Activated CD4-positive, alpha-beta memory T cell treated with anti-CD3 and anti-CD28 coated beads, Interleukin-2, amount 10 ng/mL, durations not matched to agents 7 days and 5 days (primary cell): Measurements from ENCODE around the gene PSAT1. TPM values are rescaled to one million over a fixed set of nuclear protein-coding genes. Genes with fewer than 3 reads are reported as not detected.

Experiments used
- CTCF ChIA-PET: fragments of 350-600 bp; sonication (Branson Sonifier 250); formaldehyde crosslinking; loops from one replicate; lab custom pipeline; 2021; ENCODE audit warnings: antibody characterized with exemption, inconsistent platforms; lab: Charles Lee
- POLR2A ChIA-PET: fragments of 350-600 bp; sonication (Branson Sonifier 250); formaldehyde crosslinking; loops from one replicate; lab custom pipeline; 2021; ENCODE audit warnings: antibody characterized with exemption; lab: Charles Lee
- DNase-seq: peaks from one replicate; pipeline ENCODE4 v3.0.0-alpha.2; 2020
- H3K27ac Mint-ChIP-seq: one replicate; pipeline ENCODE4 v1.8.0; 2021; ENCODE audit warnings: mild to moderate bottlenecking, mixed read lengths
- H3K27me3 Mint-ChIP-seq: one replicate; pipeline ENCODE4 v1.8.0; 2021; ENCODE audit warnings: mixed read lengths
- H3K36me3 Mint-ChIP-seq: one replicate; pipeline ENCODE4 v1.8.0; 2021; ENCODE audit warnings: low read depth, mixed read lengths
- H3K4me1 Mint-ChIP-seq: one replicate; pipeline ENCODE4 v1.8.0; 2021; ENCODE audit warnings: mixed read lengths
- H3K4me3 Mint-ChIP-seq: one replicate; pipeline ENCODE4 v1.8.0; 2021; ENCODE audit warnings: mild to moderate bottlenecking, mixed read lengths
- H3K9me3 Mint-ChIP-seq: one replicate; pipeline ENCODE4 v1.8.0; 2021; ENCODE audit warnings: mixed read lengths
- total RNA-seq, 2 experiments: library from RNA; stranded (reverse); gene quantifications; one replicate each; pipeline ENCODE4 v1.2.3, GENCODE V29; 2021

The PSAT1 gene
- total RNA-seq, 2 experiments from 2014 or later: 125 to 130 TPM

- no peaks in the 10 kb centered on the region for H3K4me1 Mint-ChIP-seq
- H3K27ac Mint-ChIP-seq: no peak overlapping the region
- no peaks in the 10 kb centered on the region for H3K9me3 Mint-ChIP-seq
- no peak overlapping the region for H3K4me3 Mint-ChIP-seq
- no peak for DNase-seq
- no peaks in the 10 kb centered on the region for H3K27me3 Mint-ChIP-seq
- CTCF ChIA-PET: no interaction called here
- POLR2A ChIA-PET: interaction anchor here (4.0 kb wide), 1 partner anchor 14 kb away, joined by 18 read pairs; the partner anchor contains the start of gene PSAT1
- H3K36me3 Mint-ChIP-seq: peaks cover 69% of the 10 kb centered on the region
Observed at GRCh38 chr9:78311886-78312524, 15.1 kb downstream of the PSAT1 start.

GRCh38 chr9:78314550-78314949 lies 17.6 kb downstream of the PSAT1 start:
- no peaks in the 10 kb centered on the region for H3K9me3 Mint-ChIP-seq
- H3K27me3 Mint-ChIP-seq: no peaks in the 10 kb centered on the region
- H3K36me3 Mint-ChIP-seq: peaks cover 72% of the 10 kb centered on the region
- DNase-seq: no peak
- ChIA-PET CTCF (no interaction called here), POLR2A (interaction anchor here (1.0 to 4.0 kb wide), 2 partner anchors 11 to 17 kb away, joined by 3 to 18 read pairs; partner anchors contain the start of gene PSAT1)
- H3K27ac Mint-ChIP-seq: no peak overlapping the region
- H3K4me3 Mint-ChIP-seq: no peak overlapping the region
- no peaks in the 10 kb centered on the region for H3K4me1 Mint-ChIP-seq

- peak; percentile 0 for DNase-seq
- Mint-ChIP-seq H3K36me3 (peaks cover 72% of the 10 kb centered on the region), H3K4me1 (no peaks in the 10 kb centered on the region), H3K27ac (no peak overlapping the region), H3K4me3 (no peak overlapping the region), H3K9me3 (no peaks in the 10 kb centered on the region), H3K27me3 (no peaks in the 10 kb centered on the region)
- POLR2A ChIA-PET: interaction anchor here (1.7 to 4.0 kb wide), 2 partner anchors 9 to 17 kb away, joined by 5 to 18 read pairs; partner anchors contain the start of gene PSAT1
- CTCF ChIA-PET: interaction anchor here (1.8 kb wide), 1 partner anchor 54 kb away, joined by 7 read pairs; no protein-coding TSS in a partner anchor
Observed at GRCh38 chr9:78314953-78315870, 18.3 kb downstream of the PSAT1 start.

- Mint-ChIP-seq H3K36me3 (peaks cover 75% of the 10 kb centered on the region), H3K27me3 (no peaks in the 10 kb centered on the region), H3K4me3 (no peak overlapping the region), H3K4me1 (no peaks in the 10 kb centered on the region), H3K9me3 (no peaks in the 10 kb centered on the region), H3K27ac (no peak overlapping the region)
- CTCF ChIA-PET: interaction anchor here (1.8 kb wide), 1 partner anchor 53 kb away, joined by 7 read pairs; no protein-coding TSS in a partner anchor
- no peak for DNase-seq
- POLR2A ChIA-PET: interaction anchor here (1.7 to 4.0 kb wide), 2 partner anchors 8 to 19 kb away, joined by 5 to 18 read pairs; partner anchors contain the start of gene PSAT1
Observed at GRCh38 chr9:78316166-78316892, 19.4 kb downstream of the PSAT1 start.

DNA sequence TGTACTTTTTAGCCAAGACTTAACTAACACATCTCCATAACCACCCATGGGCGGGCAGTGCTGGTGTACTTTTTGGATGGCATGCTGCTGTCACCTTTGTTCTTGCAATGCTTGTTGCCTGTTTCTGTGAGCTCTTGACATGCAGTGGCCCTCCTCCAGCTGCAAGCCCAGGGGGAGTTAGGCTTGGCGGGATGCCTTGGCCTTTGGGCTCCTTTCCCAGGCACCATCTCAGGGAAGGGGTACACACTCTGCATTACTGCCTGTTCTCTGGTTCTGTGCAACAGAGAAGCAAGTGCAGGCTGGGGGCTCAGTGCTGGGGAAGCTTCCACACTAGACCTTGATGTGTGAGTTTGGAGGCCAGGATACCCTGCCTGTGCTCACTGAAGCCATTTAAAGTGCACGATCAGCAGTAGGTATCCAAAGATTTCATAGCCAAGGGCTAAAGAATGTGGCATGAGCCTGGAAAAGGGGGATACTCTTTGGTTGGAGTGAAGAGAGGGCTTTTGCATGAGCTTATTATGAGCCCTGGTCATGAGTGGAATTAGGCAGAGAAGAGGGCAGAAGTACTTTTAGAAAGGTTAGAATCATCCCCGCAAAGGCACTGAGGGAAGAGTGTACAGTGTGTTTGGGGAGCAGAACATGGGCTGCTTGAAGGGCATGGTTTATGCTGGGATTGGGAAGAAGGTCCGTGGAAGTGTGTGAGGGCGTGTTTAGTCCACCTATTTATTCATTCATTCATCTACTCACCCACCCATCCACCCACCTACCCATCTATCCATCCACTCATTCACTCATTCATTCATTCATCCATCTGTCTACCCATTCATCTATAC lies 22.5 kb downstream of the PSAT1 start:
- H3K9me3 Mint-ChIP-seq: no peaks in the 10 kb centered on the region
- H3K27ac Mint-ChIP-seq: no peak overlapping the region
- no peaks in the 10 kb centered on the region for H3K27me3 Mint-ChIP-seq
- no peak overlapping the region for H3K4me3 Mint-ChIP-seq
- H3K4me1 Mint-ChIP-seq: no peaks in the 10 kb centered on the region
- no peak for DNase-seq
- POLR2A ChIA-PET: no interaction called here
- H3K36me3 Mint-ChIP-seq: peaks cover 84% of the 10 kb centered on the region
- CTCF ChIA-PET: no interaction called here

DNA sequence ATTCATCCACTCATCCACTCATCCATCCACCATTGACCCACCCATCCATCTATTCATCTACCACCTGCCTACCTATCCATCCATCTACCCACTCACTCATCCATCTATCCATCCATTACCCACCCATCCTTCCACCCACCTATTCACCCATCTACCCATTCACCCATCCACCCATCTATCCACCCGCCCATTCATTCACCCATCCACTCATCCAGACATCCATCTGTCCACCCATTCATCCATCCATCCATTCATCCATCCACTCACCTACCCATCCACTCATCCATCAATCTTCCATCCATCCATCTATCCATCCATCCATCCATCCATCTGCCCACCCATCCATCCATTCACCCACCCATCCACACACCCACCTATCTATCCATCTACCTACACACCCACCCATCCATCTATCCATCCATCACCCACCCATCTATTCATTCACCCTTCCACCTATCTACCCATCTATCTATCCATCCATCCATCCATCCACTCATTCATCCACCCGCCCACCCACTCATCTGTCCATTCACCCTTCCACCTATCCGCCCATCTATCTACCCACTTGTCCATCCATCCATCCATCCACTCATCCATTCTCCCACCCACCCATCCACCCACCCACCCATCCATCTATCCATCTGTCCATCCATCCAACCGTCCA lies 23.2 kb downstream of the PSAT1 start:
- H3K27me3 Mint-ChIP-seq: no peaks in the 10 kb centered on the region
- CTCF ChIA-PET: no interaction called here

DNA sequence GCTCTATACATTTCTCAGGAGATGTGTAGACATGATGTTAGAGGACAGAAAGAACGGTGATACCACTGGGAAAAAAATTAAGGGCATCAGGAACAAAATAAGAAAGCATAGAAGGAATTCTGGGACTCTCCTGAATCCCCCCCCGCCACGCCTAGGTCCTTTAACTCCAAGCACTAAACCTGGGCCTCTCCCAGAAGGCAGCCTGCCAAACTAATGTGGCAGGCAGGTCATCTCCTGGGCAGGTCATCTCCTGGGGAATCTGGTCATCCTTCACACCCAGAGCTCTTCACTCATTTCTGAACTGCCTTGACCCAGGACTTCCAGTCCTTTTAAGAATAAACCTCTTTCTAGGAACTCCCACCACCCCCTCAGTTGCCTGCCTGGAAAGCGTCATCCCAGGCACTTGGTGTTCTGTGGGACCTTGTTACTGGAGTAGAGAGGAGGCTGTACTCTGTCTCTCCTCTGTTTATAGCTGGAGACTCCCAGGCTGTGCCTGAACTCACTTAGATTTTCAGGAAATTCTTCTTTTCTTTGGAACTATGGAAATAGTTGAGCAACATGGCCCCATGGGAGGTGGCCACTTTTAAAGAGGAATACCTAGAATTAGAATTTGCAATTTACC lies 24.1 kb downstream of the PSAT1 start:
- ChIA-PET POLR2A (no interaction called here), CTCF (no interaction called here)
- H3K4me3 Mint-ChIP-seq: no peak overlapping the region
- H3K4me1 Mint-ChIP-seq: no peaks in the 10 kb centered on the region
- no peaks in the 10 kb centered on the region for H3K27me3 Mint-ChIP-seq
- H3K36me3 Mint-ChIP-seq: peaks cover 84% of the 10 kb centered on the region
- no peak overlapping the region for H3K27ac Mint-ChIP-seq
- no peak for DNase-seq
- H3K9me3 Mint-ChIP-seq: no peaks in the 10 kb centered on the region

More for the DNA sequence above, 23.2 kb downstream of the PSAT1 start:
- Mint-ChIP-seq H3K36me3 (peaks cover 85% of the 10 kb centered on the region), H3K9me3 (no peaks in the 10 kb centered on the region), H3K4me3 (no peak overlapping the region), H3K27ac (no peak overlapping the region), H3K4me1 (no peaks in the 10 kb centered on the region)
- no peak for DNase-seq
- POLR2A ChIA-PET: no interaction called here

DNA sequence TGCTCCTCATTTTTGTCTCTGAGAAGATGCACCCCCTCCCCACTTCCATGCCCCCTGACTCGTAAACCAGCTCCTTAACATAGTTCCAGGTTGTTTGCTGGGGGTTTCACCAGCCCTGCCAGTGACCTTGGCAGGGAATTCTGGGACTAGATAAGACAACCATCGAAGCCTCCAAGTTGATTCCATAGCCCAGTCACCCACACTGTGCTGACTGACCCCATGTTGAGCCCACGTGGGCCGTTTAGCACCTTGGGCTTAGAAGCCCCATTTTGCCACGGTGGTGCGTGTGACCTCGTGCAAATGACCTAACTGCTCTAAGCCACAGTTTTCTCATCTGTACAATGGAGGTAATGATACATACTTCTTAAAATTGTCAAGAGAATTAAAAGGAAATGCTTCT lies 24.6 kb downstream of the PSAT1 start:
- no peak for DNase-seq
- Mint-ChIP-seq H3K36me3 (peaks cover 79% of the 10 kb centered on the region), H3K9me3 (no peaks in the 10 kb centered on the region), H3K27me3 (no peaks in the 10 kb centered on the region), H3K4me3 (no peak overlapping the region), H3K27ac (no peak overlapping the region), H3K4me1 (no peaks in the 10 kb centered on the region)
- ChIA-PET POLR2A (no interaction called here), CTCF (no interaction called here)

- no peaks in the 10 kb centered on the region for H3K9me3 Mint-ChIP-seq
Observed at GRCh38 chr9:78324068-78324650, 27.2 kb downstream of the PSAT1 start.

DNA sequence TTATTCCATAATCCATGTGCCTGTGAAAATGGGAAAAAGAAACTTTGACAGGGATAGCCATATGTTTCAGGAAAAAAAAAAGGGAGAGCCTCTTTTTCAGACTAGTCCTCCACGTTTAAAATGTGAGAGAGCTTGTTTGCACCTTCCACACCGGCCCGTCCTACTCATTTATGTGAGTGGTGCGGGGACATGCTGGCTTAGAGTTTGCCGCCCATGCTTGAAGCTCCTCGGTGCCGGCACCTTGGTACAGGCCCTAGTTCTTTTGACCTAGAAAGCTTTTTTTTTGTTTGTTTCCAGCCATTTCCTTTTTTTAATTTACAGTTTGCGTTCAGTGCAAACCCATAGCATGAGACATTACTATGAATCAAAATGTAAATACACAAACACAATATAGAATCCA lies 27.8 kb downstream of the PSAT1 start:
- POLR2A ChIA-PET: interaction anchor here (1.6 kb wide), 1 partner anchor 9 kb away, joined by 5 read pairs; no protein-coding TSS in a partner anchor
- H3K9me3 Mint-ChIP-seq: no peaks in the 10 kb centered on the region

More at GRCh38 chr9:78324068-78324650, 27.2 kb downstream of the PSAT1 start:
- POLR2A ChIA-PET: interaction anchor here (1.6 kb wide), 1 partner anchor 8 kb away, joined by 5 read pairs; no protein-coding TSS in a partner anchor
- no peak overlapping the region for H3K4me3 Mint-ChIP-seq
- no peak overlapping the region for H3K27ac Mint-ChIP-seq
- H3K4me1 Mint-ChIP-seq: no peaks in the 10 kb centered on the region
- CTCF ChIA-PET: no interaction called here
- DNase-seq: no peak
- H3K27me3 Mint-ChIP-seq: no peaks in the 10 kb centered on the region
- peaks cover 75% of the 10 kb centered on the region for H3K36me3 Mint-ChIP-seq

DNA sequence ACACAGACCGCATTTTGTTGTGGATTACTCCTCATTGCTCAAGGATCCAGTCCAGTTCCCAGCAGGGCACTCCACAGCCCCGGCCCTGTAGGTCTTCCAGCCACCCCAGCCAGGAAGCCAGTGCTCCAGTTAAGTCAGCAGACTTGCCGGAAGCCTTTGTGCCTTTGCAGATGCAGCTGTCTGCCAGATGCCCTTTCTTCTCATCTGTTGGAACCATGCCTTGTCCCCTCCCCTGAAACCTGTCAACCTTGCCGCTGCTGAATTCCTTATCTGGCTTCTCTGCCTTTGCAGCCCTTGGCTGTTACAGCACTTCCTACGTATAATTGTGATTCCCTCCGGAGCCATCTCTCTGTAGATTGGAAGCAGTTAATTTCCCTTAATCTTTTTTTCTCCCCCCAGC lies 28.4 kb downstream of the PSAT1 start:
- Mint-ChIP-seq H3K9me3 (no peaks in the 10 kb centered on the region), H3K27ac (no peak overlapping the region), H3K4me1 (no peaks in the 10 kb centered on the region), H3K4me3 (no peak overlapping the region), H3K27me3 (no peaks in the 10 kb centered on the region), H3K36me3 (peaks cover 74% of the 10 kb centered on the region)
- no peak for DNase-seq
- CTCF ChIA-PET: no interaction called here
- POLR2A ChIA-PET: interaction anchor here (1.6 kb wide), 1 partner anchor 10 kb away, joined by 5 read pairs; no protein-coding TSS in a partner anchor

More for the DNA sequence above, 27.8 kb downstream of the PSAT1 start:
- H3K27me3 Mint-ChIP-seq: no peaks in the 10 kb centered on the region
- CTCF ChIA-PET: no interaction called here
- DNase-seq: no peak
- H3K4me3 Mint-ChIP-seq: no peak overlapping the region
- H3K27ac Mint-ChIP-seq: no peak overlapping the region
- no peaks in the 10 kb centered on the region for H3K4me1 Mint-ChIP-seq
- peaks cover 74% of the 10 kb centered on the region for H3K36me3 Mint-ChIP-seq
